B cell (primary cell): ENCODE measurements around the gene PCNX3. TPM values are rescaled to one million over a fixed set of nuclear protein-coding genes. Genes with fewer than 3 reads are reported as not detected.

Experiments
- ATAC-seq: fragments of 200-7000 bp; cut with Tn5 transposase; one replicate; pipeline ENCODE4 v1.10.0; 2021; ENCODE audit warnings: low read depth, mild to moderate bottlenecking, moderate number of reproducible peaks, moderate library complexity
- CTCF ChIA-PET: fragments of 350-600 bp; sonication (Branson Sonifier 250); formaldehyde crosslinking; loops from one replicate; lab custom pipeline; 2021; ENCODE audit warnings: antibody characterized with exemption, inconsistent platforms; lab: Charles Lee
- POLR2A ChIA-PET: fragments of 350-600 bp; sonication (Branson Sonifier 250); formaldehyde crosslinking; loops from one replicate; lab custom pipeline; 2021; ENCODE audit warnings: antibody characterized with exemption; lab: Charles Lee
- DNase-seq: peaks from one replicate; pipeline ENCODE4 v3.0.0; 2013
- H2AFZ ChIP-seq: 2 replicates; pipeline ENCODE4 v1.6.1; 2012; ENCODE audit warnings: mild to moderate bottlenecking, low read depth, low read length; ENCODE audit not compliant: insufficient read depth, poor library complexity, severe bottlenecking
- H3K27ac ChIP-seq, 2 donors: 1 replicate in 1 of 2; 2 replicates in 1 of 2; pipeline ENCODE4 v1.5.1; 2012 to 2013; ENCODE audit warnings: low read length in 2 of 2, mild to moderate bottlenecking in 2 of 2, moderate library complexity in 1 of 2
- H3K27me3 ChIP-seq, 4 experiments: fragments of 200-600 bp in 1 of 4; sonication (generic) in 1 of 4; replicated peaks in 1 of 4; 1 replicate in 2 of 4; 2 replicates in 2 of 4; pipeline versions ENCODE4 v1.6.1 to v1.7.0; 2013 to 2016; ENCODE audit warnings: low read length in 3 of 4, mild to moderate bottlenecking in 2 of 4, mixed read lengths in 1 of 4, moderate library complexity in 1 of 4; ENCODE audit not compliant: insufficient read depth in 4 of 4, control insufficient read depth in 3 of 4; ENCODE audit errors: control extremely low read depth in 1 of 4
- H3K36me3 ChIP-seq, 2 experiments: replicated peaks in 1 of 2; 1 replicate in 1 of 2; 2 replicates in 1 of 2; pipeline versions ENCODE4 v1.6.1 to v1.7.1; 2013; ENCODE audit warnings: low read length in 1 of 2; ENCODE audit not compliant: insufficient read depth in 2 of 2, control insufficient read depth in 1 of 2; ENCODE audit errors: control extremely low read depth in 1 of 2, extremely low read depth in 1 of 2
- H3K4me1 ChIP-seq, 2 donors: fragments of 200-600 bp in 1 of 2; sonication (generic) in 1 of 2; 1 replicate in 1 of 2; 2 replicates in 1 of 2; pipeline versions ENCODE4 v1.5.1 to v1.6.1; 2013 to 2017; ENCODE audit warnings: low read length in 2 of 2; ENCODE audit not compliant: control insufficient read depth in 2 of 2, insufficient read depth in 2 of 2
- H3K4me2 ChIP-seq: replicated peaks from 2 replicates; pipeline ENCODE3; 2012; ENCODE audit warnings: mild to moderate bottlenecking, low read depth, low read length; ENCODE audit not compliant: poor library complexity, severe bottlenecking
- H3K4me3 ChIP-seq, 5 experiments: fragments of 200-600 bp in 1 of 5; sonication (generic) in 1 of 5; 1 replicate in 3 of 5; 2 replicates in 2 of 5; pipeline versions ENCODE4 v1.5.1 to v1.7.0; 2011 to 2016; ENCODE audit warnings: low read length in 4 of 5, mild to moderate bottlenecking in 4 of 5, low read depth in 2 of 5, control low read depth in 1 of 5, moderate library complexity in 1 of 5; ENCODE audit not compliant: insufficient read depth in 1 of 5; ENCODE audit errors: control extremely low read depth in 1 of 5, extremely low read depth in 1 of 5
- H3K79me2 ChIP-seq: fragments of 200-600 bp; sonication (generic); one replicate; pipeline ENCODE4 v1.6.0; 2016; ENCODE audit warnings: low read length; ENCODE audit not compliant: control insufficient read depth, insufficient read depth
- H3K9ac ChIP-seq: fragments of 200-600 bp; sonication (generic); 2 replicates; pipeline ENCODE4 v1.6.1; 2017; ENCODE audit warnings: mild to moderate bottlenecking, low read length, moderate library complexity
- H3K9me3 ChIP-seq, 3 donors: one replicate each; pipeline versions ENCODE4 v1.6.1 to v1.7.1; 2013; ENCODE audit warnings: low read length in 2 of 3; ENCODE audit not compliant: control insufficient read depth in 2 of 3, insufficient read depth in 1 of 3; ENCODE audit errors: control extremely low read depth in 1 of 3
- H4K20me1 ChIP-seq: 2 replicates; pipeline ENCODE4 v1.6.0; 2012; ENCODE audit warnings: mild to moderate bottlenecking, low read length; ENCODE audit not compliant: insufficient read depth, control insufficient read depth, poor library complexity, severe bottlenecking
- H3K27ac Mint-ChIP-seq: one replicate; pipeline ENCODE4 v1.8.0; 2021; ENCODE audit warnings: mixed read lengths
- H3K27me3 Mint-ChIP-seq: one replicate; pipeline ENCODE4 v1.8.0; 2021; ENCODE audit warnings: mixed read lengths
- H3K4me1 Mint-ChIP-seq: one replicate; pipeline ENCODE4 v1.8.0; 2021; ENCODE audit warnings: mixed read lengths
- H3K4me3 Mint-ChIP-seq: one replicate; pipeline ENCODE4 v1.8.0; 2021; ENCODE audit warnings: mixed read lengths
- H3K9me3 Mint-ChIP-seq: one replicate; pipeline ENCODE4 v1.8.0; 2022; ENCODE audit warnings: mixed read lengths; ENCODE audit not compliant: insufficient read depth
- CTCF ChIP-seq: fragments of 200-600 bp; IDR thresholded peaks from one replicate; pipeline ENCODE4 v1.8.0; 2022; ENCODE audit warnings: antibody characterized with exemption, mild to moderate bottlenecking
- EZH2 ChIP-seq: IDR thresholded peaks from 2 replicates; pipeline ENCODE4 v1.6.1; 2012; ENCODE audit warnings: borderline replicate concordance, low read depth, mild to moderate bottlenecking, moderate library complexity, low read length; ENCODE audit not compliant: insufficient read depth, poor library complexity, severe bottlenecking
- WGBS: methylation state at CpG from one replicate; pipeline ENCODE4 v1.1.5; 2013; ENCODE audit warnings: missing lambda C conversion rate; ENCODE audit not compliant: insufficient coverage; 5-methylcytosine and 5-hydroxymethylcytosine counted together
- intact Hi-C: fragments of 100-400 bp; cut with micrococcal nuclease; formaldehyde crosslinking; loops from one replicate; pipeline ENCODE4 v1.10.0; 2022
- polyA plus RNA-seq: library from polyadenylated mRNA; depleted of rRNA; stranded (reverse); fragments of >200 nt; gene quantifications from 2 replicates; pipeline ENCODE4 v1.2.3, GENCODE V29; 2012
- total RNA-seq, 2 donors: library from RNA; stranded (reverse); fragments of 120-200 nt in 1 of 2; gene quantifications; 1 replicate in 1 of 2; 2 replicates in 1 of 2; pipeline versions ENCODE4 v1.2.3 to v1.2.4, GENCODE V29; 2013 to 2022

PCNX3 gene
- total and polyA plus RNA-seq, 2 donors (not counting 1 experiment from before 2014, with no cell fraction given): 61.5 to 62.8 TPM

- H3K27ac ChIP-seq: peak overlapping the region in 1 of 2 donors; percentile 100
- Mint-ChIP-seq H3K4me3 (peak overlapping the region; percentile 75), H3K9me3 (no peaks in the 10 kb centered on the region), H3K27me3 (no peaks in the 10 kb centered on the region), H3K4me1 (peaks cover 35% of the 10 kb centered on the region), H3K27ac (peak overlapping the region; percentile 61)
- no peak overlapping the region for H3K4me2 ChIP-seq
- intact Hi-C loops: no loop called here
- DNase-seq (no peak), ATAC-seq (no peak)
- H3K9ac ChIP-seq: no peak overlapping the region
- H3K9me3 ChIP-seq: no peaks in the 10 kb centered on the region
- WGBS: 97% methylated on average over 17 of the region's 28 CpGs
- TF ChIP-seq EZH2: no peak
- no peak for TF ChIP-seq CTCF
- H2AFZ ChIP-seq: no peak overlapping the region
- peaks cover 53% of the 10 kb centered on the region for H4K20me1 ChIP-seq
- ChIA-PET CTCF (interaction anchor here (1.0 to 7.4 kb wide), 2 partner anchors 10 to 11 kb away, joined by 3 to 86 read pairs; no protein-coding TSS in a partner anchor), POLR2A (interaction anchor here (0.5 to 1.9 kb wide), 6 partner anchors 9 to 837 kb away, joined by 3 to 10 read pairs (median 5); no protein-coding TSS in a partner anchor)
- H3K27me3 ChIP-seq: no peaks in the 10 kb centered on the region
- peaks cover 89% of the 10 kb centered on the region for H3K79me2 ChIP-seq
- peaks cover 24 to 52% of the 10 kb centered on the region in 2 donors for H3K4me1 ChIP-seq
- H3K36me3 ChIP-seq: peaks cover 0 to 40% of the 10 kb centered on the region in 2 experiments
- H3K4me3 ChIP-seq: no peak overlapping the region
These were observed 20.8 kb downstream of the PCNX3 start for GRCh38 chr11:65636108-65637031.
